SK-N-SH (cell line): ENCODE results near the gene ARL4D. TPM values are rescaled to one million over a fixed set of nuclear protein-coding genes. Genes with fewer than 3 reads are reported as not detected.

ENCODE experiments used
- CTCF ChIA-PET: fragments of 300-600, 350-600 bp; formaldehyde crosslinking; extraction: SDS; loops from one replicate; lab custom pipeline; 2021; lab: Yijun Ruan, JAX
- POLR2A ChIA-PET: fragments of 350-600 bp; sonication (Branson Sonifier 250); formaldehyde crosslinking; extraction: SDS; loops from one replicate; lab custom pipeline; 2020; ENCODE audit warnings: antibody characterized with exemption, inconsistent platforms; lab: Yijun Ruan, JAX
- DNase-seq: peaks from one replicate; pipeline ENCODE4 v3.0.0; 2012
- H2AFZ ChIP-seq: fragments of 200-600 bp; sonication (generic); 2 replicates; pipeline ENCODE4 v1.8.1; 2016; ENCODE audit warnings: antibody characterized with exemption, mild to moderate bottlenecking, low read depth
- H3F3A ChIP-seq: fragments of 200-600 bp; sonication (generic); replicated peaks from 2 replicates; pipeline ENCODE3; 2016; ENCODE audit warnings: antibody characterized with exemption, mild to moderate bottlenecking; ENCODE audit not compliant: insufficient read depth
- H3K27ac ChIP-seq, 2 experiments: fragments of 200-500 bp in 1 of 2; fragments of 200-600 bp in 1 of 2; sonication (Bioruptor generic) in 1 of 2; sonication (generic), shearing (Covaris generic) in 1 of 2; 2 replicates each; pipeline versions ENCODE4 v1.5.1 to v1.6.1; 2014 to 2016; ENCODE audit warnings: low read depth in 2 of 2, inconsistent platforms in 1 of 2, low read length in 1 of 2, mild to moderate bottlenecking in 1 of 2, mixed read lengths in 1 of 2
- H3K27me3 ChIP-seq: fragments of 200-600 bp; sonication (generic), shearing (Covaris generic); 2 replicates; pipeline ENCODE4 v1.6.1; 2016; ENCODE audit warnings: mixed run types; ENCODE audit not compliant: insufficient read depth
- H3K36me3 ChIP-seq, 2 experiments: fragments of 200-500 bp in 1 of 2; fragments of 200-600 bp in 1 of 2; sonication (Bioruptor generic) in 1 of 2; sonication (generic) in 1 of 2; replicated peaks in 1 of 2; 2 replicates each; pipeline versions ENCODE3 to v1.5.1; 2014 to 2016; ENCODE audit warnings: low read length in 1 of 2, mild to moderate bottlenecking in 1 of 2; ENCODE audit not compliant: insufficient read depth in 2 of 2, control insufficient read depth in 1 of 2
- H3K4me1 ChIP-seq, 2 experiments: fragments of 200-500 bp in 1 of 2; fragments of 200-600 bp in 1 of 2; sonication (Bioruptor generic) in 1 of 2; sonication (generic), shearing (Covaris generic) in 1 of 2; 2 replicates each; pipeline versions ENCODE4 v1.5.1 to v1.6.1; 2014 to 2016; ENCODE audit warnings: low read depth in 1 of 2, low read length in 1 of 2, mixed run types in 1 of 2; ENCODE audit not compliant: insufficient read depth in 2 of 2, control insufficient read depth in 1 of 2
- H3K4me2 ChIP-seq: fragments of 200-600 bp; sonication (generic), shearing (Covaris generic); 2 replicates; pipeline ENCODE4 v1.6.1; 2017; ENCODE audit warnings: mixed run types
- H3K4me3 ChIP-seq, 2 experiments: fragments of 200-500 bp in 1 of 2; fragments of 200-600 bp in 1 of 2; sonication (Bioruptor generic) in 1 of 2; sonication (generic), shearing (Covaris generic) in 1 of 2; 2 replicates each; pipeline versions ENCODE4 v1.5.1 to v1.8.1; 2014 to 2016; ENCODE audit warnings: low read depth in 2 of 2, inconsistent platforms in 1 of 2, low read length in 1 of 2, mild to moderate bottlenecking in 1 of 2, mixed read lengths in 1 of 2, moderate library complexity in 1 of 2
- H3K79me2 ChIP-seq: fragments of 200-600 bp; sonication (generic); 2 replicates; pipeline ENCODE4 v1.8.1; 2017; ENCODE audit warnings: mild to moderate bottlenecking; ENCODE audit not compliant: insufficient read depth
- H3K9ac ChIP-seq: fragments of 200-600 bp; sonication (generic); 2 replicates; pipeline ENCODE4 v1.6.1; 2017; ENCODE audit warnings: mixed run types
- H3K9me2 ChIP-seq: fragments of 200-600 bp; sonication (generic); 2 replicates; pipeline ENCODE4 v1.6.1; 2017; ENCODE audit warnings: mixed run types
- H3K9me3 ChIP-seq: fragments of 200-600 bp; sonication (generic); 2 replicates; pipeline ENCODE4 v1.6.1; 2017; ENCODE audit warnings: mixed run types, mild to moderate bottlenecking, moderate library complexity
- H4K20me1 ChIP-seq: fragments of 200-600 bp; sonication (generic); 2 replicates; pipeline ENCODE4 v1.6.1; 2017; ENCODE audit warnings: mild to moderate bottlenecking, mixed run types; ENCODE audit not compliant: insufficient read depth
- CHD2 ChIP-seq: fragments of 150-350 bp; IDR thresholded peaks from 2 replicates; pipeline ENCODE4 v1.6.1; 2018; ENCODE audit warnings: low read length; ENCODE audit not compliant: partially characterized antibody
- ELF1 ChIP-seq: IDR thresholded peaks from 2 replicates; pipeline ENCODE4 v1.4.0; 2012
- FOXJ3 ChIP-seq: sonication (generic); formaldehyde crosslinking; IDR thresholded peaks from 2 replicates; pipeline ENCODE4 v1.5.1; 2020; ENCODE audit warnings: mild to moderate bottlenecking, missing genetic modification reagents
- FOXM1 ChIP-seq: IDR thresholded peaks from 2 replicates; pipeline ENCODE4 v1.4.0; 2012; ENCODE audit warnings: low read depth, mild to moderate bottlenecking
- IRF3 ChIP-seq: fragments of 150-350 bp; IDR thresholded peaks from 2 replicates; pipeline ENCODE4 v1.6.1; 2016; ENCODE audit warnings: mild to moderate bottlenecking, low read depth, low read length
- MAX ChIP-seq: IDR thresholded peaks from 2 replicates; pipeline ENCODE4 v1.4.0; 2012; ENCODE audit warnings: low read depth
- MEF2A ChIP-seq: IDR thresholded peaks from 2 replicates; pipeline ENCODE4 v1.4.0; 2012; ENCODE audit warnings: low read depth, borderline replicate concordance
- MXI1 ChIP-seq: IDR thresholded peaks from 2 replicates; pipeline ENCODE4 v1.6.1; 2012; ENCODE audit warnings: mild to moderate bottlenecking, low read depth, low read length, improper control_type of control experiment
- NFIC ChIP-seq: IDR thresholded peaks from 2 replicates; pipeline ENCODE4 v1.4.0; 2012; ENCODE audit warnings: borderline replicate concordance
- PBX3 ChIP-seq: IDR thresholded peaks from 2 replicates; pipeline ENCODE4; 2012
- RCOR1 ChIP-seq: fragments of 150-350 bp; IDR thresholded peaks from 2 replicates; pipeline ENCODE4 v1.6.1; 2017; ENCODE audit warnings: antibody characterized with exemption, low read length
- REST ChIP-seq: IDR thresholded peaks from 2 replicates; pipeline ENCODE4 v1.6.1; 2012; ENCODE audit warnings: mild to moderate bottlenecking, low read depth, low read length, moderate library complexity
- SIN3A ChIP-seq: IDR thresholded peaks from 2 replicates; pipeline ENCODE4 v1.6.1; 2012; ENCODE audit warnings: low read depth, mild to moderate bottlenecking, low read length, moderate library complexity, borderline replicate concordance
- SMC3 ChIP-seq: IDR thresholded peaks from 2 replicates; pipeline ENCODE4 v1.6.1; 2012; ENCODE audit warnings: low read depth, low read length, improper control_type of control experiment
- TCF12 ChIP-seq: IDR thresholded peaks from 2 replicates; pipeline ENCODE4 v1.4.0; 2012
- TEAD4 ChIP-seq: IDR thresholded peaks from 2 replicates; pipeline ENCODE4 v1.4.0; 2012; ENCODE audit warnings: mild to moderate bottlenecking, borderline replicate concordance; ENCODE audit not compliant: insufficient read depth
- USF1 ChIP-seq: IDR thresholded peaks from 2 replicates; pipeline ENCODE4 v1.4.0; 2012; ENCODE audit warnings: low read depth, borderline replicate concordance
- USF2 ChIP-seq: fragments of 150-350 bp; IDR thresholded peaks from 2 replicates; pipeline ENCODE4 v1.6.1; 2017; ENCODE audit warnings: antibody characterized with exemption, low read length, low read depth, borderline replicate concordance
- WGBS: methylation state at CpG from one replicate; pipeline ENCODE4 v1.1.6; 2017; ENCODE audit warnings: low lambda C conversion rate; 5-methylcytosine and 5-hydroxymethylcytosine counted together
- polyA plus RNA-seq, 3 experiments: library from polyadenylated mRNA; depleted of rRNA; stranded (reverse); fragments of >200 nt; gene quantifications; 2 replicates each; pipeline ENCODE4 v1.2.3, GENCODE V29; 2012

The ARL4D gene
- polyA plus RNA-seq, 1 of the 3 experiments (the other 2 are of a cell fraction) = 29.5 TPM

GRCh38 chr17:43412166-43412565 lies 13.4 kb downstream of the ARL4D start:
- no peak overlapping the region for H3K27ac ChIP-seq
- no peak overlapping the region for H3K9ac ChIP-seq
- TF ChIP-seq MXI1 (no peak), MAX (no peak), TCF12 (no peak), FOXJ3 (CRISPR knock-in tag) (no peak), SMC3 (no peak), RCOR1 (no peak)
- 95% methylated on average over 1 of the region's 1 CpG for WGBS
- H3K4me2 ChIP-seq = no peak overlapping the region
- no peaks in the 10 kb centered on the region for H3K79me2 ChIP-seq
- no peaks in the 10 kb centered on the region for H3K9me3 ChIP-seq
- H3K4me1 ChIP-seq = peaks cover 7 to 11% of the 10 kb centered on the region in 2 experiments
- CTCF ChIA-PET = interaction anchor here (0.9 to 6.8 kb wide), 4 partner anchors 12 to 498 kb away, joined by 3 to 33 read pairs (median 8); partner anchors contain the start of gene DHX8
- no peak for DNase-seq
- H3F3A ChIP-seq = peaks cover 11% of the 10 kb centered on the region
- H3K36me3 ChIP-seq = no peaks in the 10 kb centered on the region
- no peaks in the 10 kb centered on the region for H4K20me1 ChIP-seq
- no peaks in the 10 kb centered on the region for H3K9me2 ChIP-seq
- no peak overlapping the region for H3K4me3 ChIP-seq
- no peak overlapping the region for H2AFZ ChIP-seq
- no peaks in the 10 kb centered on the region for H3K27me3 ChIP-seq
- POLR2A ChIA-PET = no interaction called here

- H3K4me2 ChIP-seq = peak overlapping the region; percentile 48; the same call in 1 of the 2 replicates
- WGBS = 50% methylated on average over 13 of the region's 13 CpGs
- no peaks in the 10 kb centered on the region for H3K79me2 ChIP-seq
- no peaks in the 10 kb centered on the region for H3K9me2 ChIP-seq
- POLR2A ChIA-PET = interaction anchor here (2.4 kb wide), 1 partner anchor 49 kb away, joined by 8 read pairs; no protein-coding TSS in a partner anchor
- no peak for DNase-seq
- no peaks in the 10 kb centered on the region for H4K20me1 ChIP-seq
- CTCF ChIA-PET = interaction anchor here (0.7 to 3.8 kb wide), 7 partner anchors 10 to 103 kb away, joined by 3 to 19 read pairs (median 5); partner anchors contain the start of gene DHX8
- H3K9ac ChIP-seq = no peak overlapping the region
- no peaks in the 10 kb centered on the region for H3K27me3 ChIP-seq
- peak overlapping the region; percentile 64 to 89; a peak in 3 of 4 replicates for H3K27ac ChIP-seq
- H3K36me3 ChIP-seq = no peaks in the 10 kb centered on the region
- peak overlapping the region; percentile 88; the same call in 1 of the 2 replicates for H2AFZ ChIP-seq
- H3F3A ChIP-seq = peaks cover 16% of the 10 kb centered on the region
- peaks cover 11 to 21% of the 10 kb centered on the region in 2 experiments; a peak in 3 of 4 replicates for H3K4me1 ChIP-seq
- H3K4me3 ChIP-seq = no peak overlapping the region
- H3K9me3 ChIP-seq = no peaks in the 10 kb centered on the region
- TF ChIP-seq FOXM1 = no peak
- peak; percentile 65 for TF ChIP-seq NFIC
- TF ChIP-seq MEF2A = no peak
- no peak for TF ChIP-seq CHD2
- TF ChIP-seq IRF3 = no peak
- TF ChIP-seq USF2 = no peak
- TF ChIP-seq ELF1 = no peak
- TF ChIP-seq REST = no peak
- no peak for TF ChIP-seq USF1
- TF ChIP-seq PBX3 = peak; percentile 67
- peak; percentile 64; the same call in 1 of the 2 replicates for TF ChIP-seq TCF12
- TF ChIP-seq TEAD4 = no peak
- TF ChIP-seq SIN3A = no peak
Measured at GRCh38 chr17:43416998-43417890, 18.5 kb downstream of the ARL4D start.
